Suprapubic skin (tissue), 4 donors: ENCODE measurements around the gene WDR62. TPM values are rescaled to one million over a fixed set of nuclear protein-coding genes. Genes with fewer than 3 reads are reported as not detected.

ENCODE experiments used
- DNase-seq, 2 donors: peaks; one replicate each; pipeline ENCODE4 v3.0.0-alpha.2; 2019; ENCODE audit warnings: low spot score in 2 of 2
- H3K27ac ChIP-seq: fragments of 200-600 bp; sonication (generic); one replicate; pipeline ENCODE4 v1.5.1; 2019
- H3K27me3 ChIP-seq: fragments of 200-600 bp; sonication (generic); one replicate; pipeline ENCODE4 v1.5.1; 2019
- H3K36me3 ChIP-seq: fragments of 200-600 bp; sonication (generic); one replicate; pipeline ENCODE4 v1.5.1; 2019
- H3K4me1 ChIP-seq: fragments of 200-600 bp; sonication (generic); one replicate; pipeline ENCODE4 v1.5.1; 2019
- H3K4me3 ChIP-seq: fragments of 200-600 bp; sonication (generic); one replicate; pipeline ENCODE4 v1.5.1; 2019; ENCODE audit warnings: mild to moderate bottlenecking
- H3K9me3 ChIP-seq: fragments of 200-600 bp; sonication (generic); one replicate; pipeline ENCODE4 v1.5.1; 2019
- EP300 ChIP-seq: sonication (generic); formaldehyde crosslinking; IDR thresholded peaks from one replicate; pipeline ENCODE4 v1.6.1; 2017; ENCODE audit warnings: antibody characterized with exemption
- POLR2A ChIP-seq, 2 donors: fragments of 450-650 bp; IDR thresholded peaks; one replicate each; pipeline ENCODE4 v1.6.1; 2017; ENCODE audit warnings: antibody characterized with exemption in 2 of 2, mild to moderate bottlenecking in 2 of 2, moderate library complexity in 2 of 2
- POLR2AphosphoS5 ChIP-seq, 3 donors: sonication (generic); formaldehyde crosslinking; IDR thresholded peaks; one replicate each; pipeline ENCODE4 v1.6.1; 2017; ENCODE audit warnings: antibody characterized with exemption in 3 of 3
- WGBS: methylation state at CpG from one replicate; pipeline ENCODE4 v1.1.5; 2018; 5-methylcytosine and 5-hydroxymethylcytosine counted together
- total RNA-seq, 4 donors: library from RNA; depleted of rRNA; stranded (reverse); fragments of >200 nt; gene quantifications; one replicate each; pipeline ENCODE4 v1.1.0, GENCODE V29; 2016
- TF ChIP-seq, protein P1 (sequence below), 2 donors: fragments of 200-600 bp in 1 of 2; fragments of 450-650 bp in 1 of 2; sonication (generic) in 1 of 2; IDR thresholded peaks; one replicate each; pipeline ENCODE4 v1.5.1; 2016 to 2019; ENCODE audit warnings: antibody characterized with exemption in 2 of 2, mild to moderate bottlenecking in 1 of 2, moderate library complexity in 1 of 2

The WDR62 gene
- total RNA-seq, 4 donors from 2014 or later = 1.4 to 3.7 (median 1.8) TPM

DNA sequence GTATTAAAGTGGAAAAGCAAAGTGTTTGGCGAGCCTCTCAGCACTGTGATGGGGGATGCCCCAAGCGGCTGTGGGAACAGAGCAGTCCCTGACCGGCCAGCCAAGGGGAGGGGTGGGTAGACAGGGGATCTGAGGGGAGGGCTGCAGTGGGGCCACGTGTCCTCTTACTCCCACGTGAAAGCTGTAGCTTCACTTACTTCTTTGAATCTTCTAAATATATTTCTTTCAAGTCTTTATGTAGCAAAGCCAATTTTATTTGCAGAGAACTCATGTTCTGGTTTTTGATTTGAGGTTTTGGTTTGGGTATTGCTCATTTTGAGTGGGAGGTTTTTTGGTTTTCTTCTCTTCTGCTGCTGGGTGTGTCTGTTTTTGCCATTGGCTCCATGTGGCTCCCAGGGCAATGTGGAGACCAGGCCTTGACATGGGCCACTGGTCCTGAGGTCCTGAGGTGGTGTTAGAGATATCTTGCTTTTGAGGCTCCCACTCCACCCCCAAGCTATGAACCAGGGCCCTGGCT, 38.5 kb downstream of the WDR62 start:
- H3K4me3 ChIP-seq = no peak overlapping the region

DNA sequence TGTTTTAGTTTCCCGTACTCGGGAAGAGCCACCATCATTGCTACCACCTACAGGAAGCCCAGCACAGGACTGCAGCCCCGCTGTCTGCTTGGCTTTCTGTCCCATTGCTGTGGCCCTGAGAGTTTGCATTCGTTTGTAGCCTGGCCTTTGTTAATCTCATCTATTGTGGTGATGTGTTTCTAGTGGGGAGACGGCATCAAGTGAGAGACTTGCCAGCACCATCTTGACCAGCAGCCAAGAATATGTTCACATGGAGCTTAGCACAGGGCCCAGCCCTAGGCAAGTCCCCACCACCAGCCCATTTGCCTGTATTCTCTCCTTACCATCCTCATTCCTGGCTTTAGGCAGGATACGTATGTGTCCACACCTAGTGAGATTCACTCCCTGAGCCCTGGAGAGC, 39.0 kb downstream of the WDR62 start:
- Histone ChIP-seq H3K4me3 (no peak overlapping the region), H3K27me3 (no peaks in the 10 kb centered on the region), H3K4me1 (no peaks in the 10 kb centered on the region), H3K36me3 (no peaks in the 10 kb centered on the region), H3K27ac (no peak overlapping the region), H3K9me3 (no peaks in the 10 kb centered on the region)
- WGBS = 79% methylated on average over 5 of the region's 6 CpGs
- DNase-seq = no peak
- TF ChIP-seq EP300 = no peak
- TF ChIP-seq POLR2A (IDR thresholded peaks at IDR 0.05) = no peak
- TF ChIP-seq, protein P1, sequence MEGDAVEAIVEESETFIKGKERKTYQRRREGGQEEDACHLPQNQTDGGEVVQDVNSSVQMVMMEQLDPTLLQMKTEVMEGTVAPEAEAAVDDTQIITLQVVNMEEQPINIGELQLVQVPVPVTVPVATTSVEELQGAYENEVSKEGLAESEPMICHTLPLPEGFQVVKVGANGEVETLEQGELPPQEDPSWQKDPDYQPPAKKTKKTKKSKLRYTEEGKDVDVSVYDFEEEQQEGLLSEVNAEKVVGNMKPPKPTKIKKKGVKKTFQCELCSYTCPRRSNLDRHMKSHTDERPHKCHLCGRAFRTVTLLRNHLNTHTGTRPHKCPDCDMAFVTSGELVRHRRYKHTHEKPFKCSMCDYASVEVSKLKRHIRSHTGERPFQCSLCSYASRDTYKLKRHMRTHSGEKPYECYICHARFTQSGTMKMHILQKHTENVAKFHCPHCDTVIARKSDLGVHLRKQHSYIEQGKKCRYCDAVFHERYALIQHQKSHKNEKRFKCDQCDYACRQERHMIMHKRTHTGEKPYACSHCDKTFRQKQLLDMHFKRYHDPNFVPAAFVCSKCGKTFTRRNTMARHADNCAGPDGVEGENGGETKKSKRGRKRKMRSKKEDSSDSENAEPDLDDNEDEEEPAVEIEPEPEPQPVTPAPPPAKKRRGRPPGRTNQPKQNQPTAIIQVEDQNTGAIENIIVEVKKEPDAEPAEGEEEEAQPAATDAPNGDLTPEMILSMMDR (IDR thresholded peaks at IDR 0.05) = no peak
- TF ChIP-seq POLR2AphosphoS5 (IDR thresholded peaks at IDR 0.05) = no peak

More for the DNA sequence above, 38.5 kb downstream of the WDR62 start:
- H3K36me3 ChIP-seq = no peaks in the 10 kb centered on the region
- 81% methylated on average over 5 of the region's 5 CpGs for WGBS
- no peaks in the 10 kb centered on the region for H3K4me1 ChIP-seq
- TF ChIP-seq, protein P1 (IDR thresholded peaks at IDR 0.05) = no peak
- TF ChIP-seq POLR2AphosphoS5 (IDR thresholded peaks at IDR 0.05) (no peak), EP300 (no peak), POLR2A (IDR thresholded peaks at IDR 0.05) (no peak)
- DNase-seq = no peak
- H3K9me3 ChIP-seq = no peaks in the 10 kb centered on the region
- no peak overlapping the region for H3K27ac ChIP-seq
- H3K27me3 ChIP-seq = no peaks in the 10 kb centered on the region

DNA sequence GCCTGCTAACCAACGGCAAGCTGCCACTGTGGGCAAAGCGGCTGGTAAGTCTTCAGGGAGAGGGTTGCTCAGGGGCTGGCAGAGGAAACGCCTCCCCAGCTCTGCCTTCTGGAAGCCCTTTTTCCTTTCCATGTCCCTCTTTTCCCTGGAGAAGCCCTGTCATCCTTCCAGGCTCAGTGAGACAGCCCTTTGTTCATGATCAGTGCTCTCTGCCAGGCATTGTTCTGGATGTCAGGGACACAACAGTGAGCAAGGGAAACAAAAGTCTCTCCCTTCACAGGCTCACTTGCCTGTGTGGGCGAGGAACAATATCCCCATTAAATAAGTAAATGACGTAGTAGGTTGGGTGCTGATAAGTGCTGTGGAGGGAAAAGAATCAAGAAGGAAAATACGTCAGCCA, 42.3 kb downstream of the WDR62 start:
- H3K27ac ChIP-seq = peak overlapping the region; percentile 68

DNA sequence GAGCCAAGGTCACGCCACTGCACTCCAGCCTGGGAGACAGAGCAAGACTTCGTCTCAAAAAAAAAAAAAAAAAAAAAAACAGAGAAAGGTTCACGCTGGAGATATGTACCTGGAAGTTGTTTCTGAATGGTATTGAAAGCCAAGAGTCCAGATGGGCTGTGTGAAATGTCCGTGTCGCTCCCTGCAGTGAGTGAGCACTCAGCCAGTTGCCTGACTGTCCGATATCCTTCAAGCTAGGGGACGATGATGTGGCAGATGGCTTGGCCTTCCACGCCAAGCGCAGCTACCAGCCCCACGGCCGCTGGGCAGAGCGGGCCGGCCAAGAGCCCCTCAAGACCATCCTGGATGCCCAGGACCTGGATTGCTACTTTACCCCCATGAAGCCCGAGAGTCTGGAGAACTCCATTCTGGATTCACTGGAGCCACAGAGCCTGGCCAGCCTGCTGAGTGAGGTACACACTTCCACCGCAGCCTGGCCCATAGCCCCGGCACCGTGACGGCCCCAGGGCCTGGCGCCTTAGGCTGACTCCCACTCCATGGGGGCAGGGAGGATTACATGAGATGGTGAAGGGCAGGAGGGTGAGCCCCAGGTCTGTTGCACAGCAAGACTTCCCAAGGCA, 44.6 kb downstream of the WDR62 start:
- 88% methylated on average over 19 of the region's 19 CpGs for WGBS
- no peaks in the 10 kb centered on the region for H3K27me3 ChIP-seq
- no peaks in the 10 kb centered on the region for H3K9me3 ChIP-seq
- peaks cover 26% of the 10 kb centered on the region for H3K4me1 ChIP-seq
- DNase-seq = no peak
- H3K27ac ChIP-seq = no peak overlapping the region
- no peaks in the 10 kb centered on the region for H3K36me3 ChIP-seq
- H3K4me3 ChIP-seq = no peak overlapping the region
- TF ChIP-seq, protein P1 (IDR thresholded peaks at IDR 0.05) = no peak
- TF ChIP-seq POLR2A (IDR thresholded peaks at IDR 0.05) (no peak), EP300 (no peak), POLR2AphosphoS5 (IDR thresholded peaks at IDR 0.05) (no peak)

More for the DNA sequence above, 42.3 kb downstream of the WDR62 start:
- no peak for DNase-seq
- WGBS = 73% methylated on average over 6 of the region's 6 CpGs
- Histone ChIP-seq H3K9me3 (no peaks in the 10 kb centered on the region), H3K36me3 (no peaks in the 10 kb centered on the region), H3K4me3 (no peak overlapping the region), H3K4me1 (peaks cover 23% of the 10 kb centered on the region), H3K27me3 (no peaks in the 10 kb centered on the region)
- TF ChIP-seq POLR2AphosphoS5 (IDR thresholded peaks at IDR 0.05) (no peak), EP300 (no peak), POLR2A (IDR thresholded peaks at IDR 0.05) (no peak)
- TF ChIP-seq, protein P1 (IDR thresholded peaks at IDR 0.05) = no peak

GRCh38 chr19:36100476-36100875, 45.8 kb downstream of the WDR62 start:
- peaks cover 26% of the 10 kb centered on the region for H3K4me1 ChIP-seq
- no peak for DNase-seq
- H3K36me3 ChIP-seq = no peaks in the 10 kb centered on the region
- H3K4me3 ChIP-seq = no peak overlapping the region
- no peaks in the 10 kb centered on the region for H3K27me3 ChIP-seq
- peak overlapping the region; percentile 64 for H3K27ac ChIP-seq
- TF ChIP-seq, protein P1 (IDR thresholded peaks at IDR 0.05) = no peak
- TF ChIP-seq EP300 (no peak), POLR2A (IDR thresholded peaks at IDR 0.05) (no peak), POLR2AphosphoS5 (IDR thresholded peaks at IDR 0.05) (no peak)
- WGBS = 33% methylated on average over 2 of the region's 5 CpGs
- no peaks in the 10 kb centered on the region for H3K9me3 ChIP-seq
